A673 (cell line): ENCODE measurements around the gene SMIM24. TPM values are rescaled to one million over a fixed set of nuclear protein-coding genes. Genes with fewer than 3 reads are reported as not detected.

Experiments used
- BruUV-seq: library from RNA; stranded (reverse); fragments of 400-500 nt; replicated peaks from 2 replicates; lab custom pipeline; 2021; lab: Mats Ljungman, UMichigan
- CTCF ChIA-PET: fragments of 300-600 bp; sonication (Branson Sonifier 250); formaldehyde crosslinking; loops from one replicate; lab custom pipeline; 2022; ENCODE audit warnings: antibody characterized with exemption; lab: Charles Lee
- POLR2A ChIA-PET: fragments of 300-600 bp; sonication (Branson Sonifier 250); formaldehyde crosslinking; loops from one replicate; lab custom pipeline; 2022; ENCODE audit warnings: antibody characterized with exemption; ENCODE audit not compliant: low non-redundant PET; lab: Charles Lee
- DNase-seq: peaks from one replicate; pipeline ENCODE4 v3.0.0-alpha.2; 2015; ENCODE audit warnings: low spot score
- H3K27ac ChIP-seq: fragments of 200-600 bp; sonication (generic); 2 replicates; pipeline ENCODE4 v1.5.1; 2016; ENCODE audit warnings: mixed run types, low read depth, mild to moderate bottlenecking, mixed read lengths, antibody characterized with exemption, low read length; ENCODE audit not compliant: poor library complexity, severe bottlenecking
- H3K27me3 ChIP-seq: fragments of 200-600 bp; sonication (generic); replicated peaks from 2 replicates; pipeline ENCODE4 v1.6.1; 2017; ENCODE audit warnings: mixed run types, low read depth, mild to moderate bottlenecking, mixed read lengths, antibody characterized with exemption, low read length; ENCODE audit not compliant: insufficient read depth, poor library complexity
- H3K36me3 ChIP-seq: fragments of 200-600 bp; sonication (generic); 2 replicates; pipeline ENCODE4 v1.6.1; 2016; ENCODE audit warnings: mixed run types, mild to moderate bottlenecking, mixed read lengths, antibody characterized with exemption, low read length; ENCODE audit not compliant: insufficient read depth, poor library complexity, severe bottlenecking
- H3K4me1 ChIP-seq: fragments of 200-600 bp; sonication (generic); 2 replicates; pipeline ENCODE4 v1.6.1; 2017; ENCODE audit warnings: mixed run types, mild to moderate bottlenecking, mixed read lengths, antibody characterized with exemption, low read length; ENCODE audit not compliant: insufficient read depth, poor library complexity, severe bottlenecking
- H3K4me3 ChIP-seq: fragments of 200-600 bp; sonication (generic); 2 replicates; pipeline ENCODE4 v1.5.1; 2016; ENCODE audit warnings: low read depth, mixed run types, mild to moderate bottlenecking, mixed read lengths, low read length; ENCODE audit not compliant: poor library complexity, severe bottlenecking
- H3K9me3 ChIP-seq: fragments of 200-600 bp; sonication (generic); 2 replicates; pipeline ENCODE4 v1.6.1; 2016; ENCODE audit warnings: mixed run types, low read depth, mild to moderate bottlenecking, mixed read lengths, antibody characterized with exemption, low read length; ENCODE audit not compliant: poor library complexity, severe bottlenecking
- EZH2 ChIP-seq: fragments of 200-600 bp; sonication (generic); IDR thresholded peaks from 2 replicates; pipeline ENCODE4 v1.6.1; 2017; ENCODE audit warnings: borderline replicate concordance, low read depth, mild to moderate bottlenecking, mixed read lengths, antibody characterized with exemption, low read length; ENCODE audit not compliant: poor library complexity, severe bottlenecking
- intact Hi-C: fragments of 100-400 bp; cut with micrococcal nuclease; formaldehyde crosslinking; loops from one replicate; pipeline ENCODE4 v1.10.0; 2022; ENCODE audit not compliant: unreplicated experiment
- total RNA-seq: library from RNA; stranded (reverse); gene quantifications from 2 replicates; pipeline ENCODE4 v1.2.3, GENCODE V29; 2021
- TF ChIP-seq, protein P1 (sequence below): fragments of 300-800, 200-600 bp; sonication (generic); conservative IDR thresholded peaks from 2 replicates; pipeline ENCODE4 v1.5.1; 2017; ENCODE audit warnings: low read depth, mild to moderate bottlenecking, antibody characterized with exemption, low read length, moderate library complexity, mixed read lengths

SMIM24 gene
- total RNA-seq, 1 experiment from 2014 or later, result not detected

DNA sequence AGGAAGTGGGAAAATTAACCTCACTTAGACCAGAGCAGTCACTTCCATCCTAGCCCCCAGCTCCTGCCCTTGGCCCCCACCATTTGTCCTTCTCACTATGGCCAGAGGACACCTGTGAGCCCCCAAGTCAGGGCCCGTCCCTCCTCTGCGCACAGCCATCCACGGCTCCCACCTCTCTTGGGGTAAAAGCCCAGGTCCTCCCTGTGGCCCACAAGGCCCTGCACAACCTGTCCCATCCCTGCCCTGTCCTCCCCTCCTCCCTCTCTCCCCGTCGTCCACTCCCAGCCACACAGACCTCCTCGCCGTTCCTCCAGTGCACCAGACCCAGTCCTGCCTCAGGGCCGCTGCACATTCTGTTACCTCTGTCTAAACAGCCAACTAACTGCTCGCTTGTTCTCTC is 53.9 kb downstream of the SMIM24 start:
- Histone ChIP-seq H3K36me3 (peaks cover 13% of the 10 kb centered on the region), H3K9me3 (no peaks in the 10 kb centered on the region), H3K4me1 (peaks cover 23% of the 10 kb centered on the region), H3K27ac (no peak overlapping the region), H3K4me3 (no peak overlapping the region), H3K27me3 (no peaks in the 10 kb centered on the region)
- POLR2A ChIA-PET, result no interaction called here
- TF ChIP-seq, protein P1, sequence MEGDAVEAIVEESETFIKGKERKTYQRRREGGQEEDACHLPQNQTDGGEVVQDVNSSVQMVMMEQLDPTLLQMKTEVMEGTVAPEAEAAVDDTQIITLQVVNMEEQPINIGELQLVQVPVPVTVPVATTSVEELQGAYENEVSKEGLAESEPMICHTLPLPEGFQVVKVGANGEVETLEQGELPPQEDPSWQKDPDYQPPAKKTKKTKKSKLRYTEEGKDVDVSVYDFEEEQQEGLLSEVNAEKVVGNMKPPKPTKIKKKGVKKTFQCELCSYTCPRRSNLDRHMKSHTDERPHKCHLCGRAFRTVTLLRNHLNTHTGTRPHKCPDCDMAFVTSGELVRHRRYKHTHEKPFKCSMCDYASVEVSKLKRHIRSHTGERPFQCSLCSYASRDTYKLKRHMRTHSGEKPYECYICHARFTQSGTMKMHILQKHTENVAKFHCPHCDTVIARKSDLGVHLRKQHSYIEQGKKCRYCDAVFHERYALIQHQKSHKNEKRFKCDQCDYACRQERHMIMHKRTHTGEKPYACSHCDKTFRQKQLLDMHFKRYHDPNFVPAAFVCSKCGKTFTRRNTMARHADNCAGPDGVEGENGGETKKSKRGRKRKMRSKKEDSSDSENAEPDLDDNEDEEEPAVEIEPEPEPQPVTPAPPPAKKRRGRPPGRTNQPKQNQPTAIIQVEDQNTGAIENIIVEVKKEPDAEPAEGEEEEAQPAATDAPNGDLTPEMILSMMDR, result no peak
- no peak for TF ChIP-seq EZH2
- no peak for DNase-seq
- CTCF ChIA-PET, result no interaction called here
- no TSS peak for BruUV-seq
- intact Hi-C loops, result loop anchor here (5.0 kb wide), 2 partner anchors 59 to 99 kb away; partner anchors contain the start of gene NFIC

Other genes starting within 250 kb of the SMIM24 start
- gene NFIC, start 113.9 kb downstream of the SMIM24 start, total RNA-seq, result 112 and 122 TPM in 2 replicates
- gene SMIM44, start 2.9 kb upstream of the SMIM24 start, total RNA-seq, result not detected in 2 replicates
- gene DOHH, start 20.1 kb upstream of the SMIM24 start, total RNA-seq, result 19.0 and 22.3 TPM in 2 replicates
- gene FZR1, start 25.8 kb upstream of the SMIM24 start, total RNA-seq, result 87.4 and 87.5 TPM in 2 replicates
- gene TEKTIP1, start 58.6 kb upstream of the SMIM24 start, total RNA-seq, result 4.2 and 7.7 TPM in 2 replicates
- gene MFSD12, start 77.1 kb upstream of the SMIM24 start, total RNA-seq, result 44.7 and 48.2 TPM in 2 replicates
- gene HMG20B, start 92.4 kb upstream of the SMIM24 start, total RNA-seq, result 53.9 and 71.5 TPM in 2 replicates
- gene GIPC3, start 105.0 kb upstream of the SMIM24 start, total RNA-seq, result 0.34 and 1.2 TPM in 2 replicates
- 0.56 and 0.70 TPM in 2 replicates for gene TBXA2R, start 126.3 kb upstream of the SMIM24 start, total RNA-seq
- gene CACTIN, start 146.3 kb upstream of the SMIM24 start, total RNA-seq, result 35.9 and 36.3 TPM in 2 replicates
- 35.5 and 36.8 TPM in 2 replicates for gene PIP5K1C, start 219.9 kb upstream of the SMIM24 start, total RNA-seq
- gene TJP3, start 227.9 kb upstream of the SMIM24 start, total RNA-seq, result 0.63 TPM in 1 of 2 replicates, not detected in the other